H1 (cell line): Measurements from ENCODE around the gene NHLRC2. TPM values are rescaled to one million over a fixed set of nuclear protein-coding genes. Genes with fewer than 3 reads are reported as not detected.

ENCODE experiments used
- BCL11A ChIP-seq, 2 experiments: IDR thresholded peaks; one replicate each; pipeline ENCODE4 v1.6.1; 2011; ENCODE audit warnings: low read depth in 2 of 2, low read length in 2 of 2, mild to moderate bottlenecking in 2 of 2
- CHD7 ChIP-seq: fragments of 300-600 bp; sonication (generic); IDR thresholded peaks from 2 replicates; pipeline ENCODE4 v1.7.1; 2012; ENCODE audit warnings: low read length, moderate library complexity, mild to moderate bottlenecking, inconsistent platforms; ENCODE audit not compliant: insufficient replicate concordance
- JUND ChIP-seq: IDR thresholded peaks from 2 replicates; pipeline ENCODE4 v1.6.1; 2011; ENCODE audit warnings: mild to moderate bottlenecking, improper control_type of control experiment, low read length
- MAFK ChIP-seq: IDR thresholded peaks from 2 replicates; pipeline ENCODE4 v1.6.1; 2012; ENCODE audit warnings: low read depth, mild to moderate bottlenecking, improper control_type of control experiment, low read length
- NRF1 ChIP-seq: IDR thresholded peaks from 2 replicates; pipeline ENCODE4 v1.6.1; 2011; ENCODE audit warnings: mild to moderate bottlenecking, low read depth, low read length, improper control_type of control experiment
- POLR2A ChIP-seq, 2 experiments: IDR thresholded peaks; 1 replicate in 1 of 2; 2 replicates in 1 of 2; pipeline ENCODE4 v1.6.1; 2011; ENCODE audit warnings: low read depth in 2 of 2, low read length in 2 of 2, mild to moderate bottlenecking in 2 of 2; ENCODE audit errors: control extremely low read depth in 1 of 2
- RFX5 ChIP-seq: IDR thresholded peaks from 2 replicates; pipeline ENCODE4 v1.6.1; 2011; ENCODE audit warnings: low read depth, low read length, improper control_type of control experiment, borderline replicate concordance
- RNF2 ChIP-seq: fragments of 200-900, 300-1000 bp; sonication (generic); IDR thresholded peaks from 2 replicates; pipeline ENCODE4 v1.7.1; 2016; ENCODE audit warnings: borderline replicate concordance, low read depth, mild to moderate bottlenecking, antibody characterized with exemption, low read length; ENCODE audit not compliant: poor library complexity, severe bottlenecking; ENCODE audit errors: missing control alignments
- SP1 ChIP-seq: IDR thresholded peaks from 2 replicates; pipeline ENCODE4 v1.6.1; 2011; ENCODE audit warnings: low read depth, low read length
- TBP ChIP-seq: IDR thresholded peaks from 2 replicates; pipeline ENCODE4 v1.6.1; 2011; ENCODE audit warnings: low read depth, low read length, improper control_type of control experiment
- TCF12 ChIP-seq: IDR thresholded peaks from 2 replicates; pipeline ENCODE4 v1.6.1; 2011; ENCODE audit warnings: low read depth, mild to moderate bottlenecking, low read length
- polyA plus RNA-seq, 7 experiments: library from polyadenylated mRNA; depleted of rRNA in 3 of 7; stranded (reverse) in 5 of 7; unstranded in 2 of 7; fragments of >200 nt in 5 of 7; fragments of 200-250 nt in 2 of 7; gene quantifications; 1 replicate in 5 of 7; 2 replicates in 1 of 7; 4 replicates in 1 of 7; pipeline versions ENCODE4 v1.2.1 to v1.2.3, GENCODE V29; 2011 to 2013; ENCODE audit warnings: missing spikeins in 2 of 7, mixed read lengths in 2 of 7
- total RNA-seq: library from RNA; stranded (reverse); fragmentation: NEBNext Ultra II Directional; extraction: Animal tissue kit (Norgen Biotek cat#: 25700); gene quantifications from 2 replicates; pipeline ENCODE4 v1.2.1, GENCODE V29; 2021
- TF ChIP-seq, protein P1 (sequence below): IDR thresholded peaks from 2 replicates; pipeline ENCODE4 v1.6.1; 2012; ENCODE audit warnings: inconsistent platforms

The NHLRC2 gene
- total and polyA plus RNA-seq, 2 of the 8 experiments (the other 6 are each of a cell fraction or from before 2014, with no cell fraction given): 4.9 to 25.6 TPM

DNA sequence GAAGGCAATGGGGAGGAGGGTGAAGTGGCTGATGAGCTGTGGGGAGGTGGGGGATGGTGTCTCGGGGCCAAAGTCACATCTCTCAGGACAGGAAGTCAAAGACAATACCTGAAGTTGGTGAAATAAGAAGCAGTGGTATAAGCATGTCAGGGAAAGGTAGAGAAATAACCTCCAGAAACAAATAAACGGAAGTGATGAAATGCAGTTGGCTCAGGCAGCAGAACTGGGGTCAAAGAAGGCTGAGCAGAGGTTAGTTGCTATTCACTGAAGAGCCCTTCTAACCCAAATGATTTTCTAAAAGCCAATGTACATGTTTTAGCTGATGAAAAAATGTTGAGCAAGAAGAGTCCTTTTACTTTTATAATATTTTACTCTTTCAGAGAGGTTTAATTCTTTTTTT, 110.6 kb downstream of the NHLRC2 start (continued):
- TF ChIP-seq CHD7: no peak
- no peak for TF ChIP-seq RNF2
- no peak for TF ChIP-seq JUND
- no peak for TF ChIP-seq POLR2A (IDR thresholded peaks at IDR 0.05; ENCODE audit: control extremely low read depth in 1 of 2, low read depth in 2 of 2, low read length in 2 of 2)
- TF ChIP-seq, protein P1, sequence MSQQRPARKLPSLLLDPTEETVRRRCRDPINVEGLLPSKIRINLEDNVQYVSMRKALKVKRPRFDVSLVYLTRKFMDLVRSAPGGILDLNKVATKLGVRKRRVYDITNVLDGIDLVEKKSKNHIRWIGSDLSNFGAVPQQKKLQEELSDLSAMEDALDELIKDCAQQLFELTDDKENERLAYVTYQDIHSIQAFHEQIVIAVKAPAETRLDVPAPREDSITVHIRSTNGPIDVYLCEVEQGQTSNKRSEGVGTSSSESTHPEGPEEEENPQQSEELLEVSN: no peak
- TF ChIP-seq RFX5: no peak
- no peak for TF ChIP-seq MAFK
- TF ChIP-seq NRF1: no peak
- no peak for TF ChIP-seq TBP
- TF ChIP-seq SP1: no peak
- TF ChIP-seq TCF12: no peak
- TF ChIP-seq BCL11A (IDR thresholded peaks at IDR 0.05; ENCODE audit: low read depth in 2 of 2, low read length in 2 of 2): no peak
